ENCODE measurements around the gene POLR1B.
"Not testable (repeated sequence)": the region's sequence is repeated elsewhere in the genome, so short reads cannot be mapped to it uniquely, and the experiment has no call there.

POLR1B gene

DNA sequence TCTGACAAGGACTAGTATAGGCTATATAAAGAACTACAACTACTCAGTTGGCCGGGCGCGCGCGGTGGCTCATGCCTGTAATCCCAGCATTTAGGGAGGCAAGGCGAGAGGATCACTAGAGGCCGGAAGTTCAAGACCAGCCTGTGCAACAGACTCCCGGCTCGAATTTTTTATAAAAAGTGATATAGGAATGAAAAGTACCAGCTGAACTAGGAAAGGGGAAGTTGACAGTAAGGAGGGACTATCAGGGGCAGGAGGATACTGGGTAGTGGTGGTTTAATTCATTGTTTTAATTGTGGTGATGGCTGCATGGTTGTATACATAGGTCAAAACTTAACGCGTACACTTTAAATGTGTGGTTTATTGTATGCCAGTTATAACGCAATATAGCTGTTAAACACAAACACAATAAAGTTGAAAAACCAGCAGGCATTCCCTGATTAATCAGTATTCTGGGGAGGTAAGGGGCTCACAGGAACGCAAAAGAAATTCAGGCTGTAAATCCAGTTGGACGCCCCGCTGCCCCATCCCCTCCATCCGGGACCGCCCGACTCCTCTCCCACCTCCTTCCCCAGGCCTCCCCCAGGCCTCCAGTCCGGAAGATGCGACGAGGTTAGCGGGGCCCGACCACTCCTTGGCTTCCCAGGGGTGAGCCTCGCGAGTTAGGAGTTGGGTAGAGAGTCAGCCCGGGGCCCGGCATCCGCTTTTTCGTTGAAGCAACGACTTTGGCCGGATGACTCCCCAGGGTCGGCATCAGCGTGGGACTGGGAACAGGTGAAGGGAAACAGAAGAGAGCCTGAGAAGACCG, 746 bp upstream of the POLR1B start:
- DNase-seq, result peak; percentile 46

DNA sequence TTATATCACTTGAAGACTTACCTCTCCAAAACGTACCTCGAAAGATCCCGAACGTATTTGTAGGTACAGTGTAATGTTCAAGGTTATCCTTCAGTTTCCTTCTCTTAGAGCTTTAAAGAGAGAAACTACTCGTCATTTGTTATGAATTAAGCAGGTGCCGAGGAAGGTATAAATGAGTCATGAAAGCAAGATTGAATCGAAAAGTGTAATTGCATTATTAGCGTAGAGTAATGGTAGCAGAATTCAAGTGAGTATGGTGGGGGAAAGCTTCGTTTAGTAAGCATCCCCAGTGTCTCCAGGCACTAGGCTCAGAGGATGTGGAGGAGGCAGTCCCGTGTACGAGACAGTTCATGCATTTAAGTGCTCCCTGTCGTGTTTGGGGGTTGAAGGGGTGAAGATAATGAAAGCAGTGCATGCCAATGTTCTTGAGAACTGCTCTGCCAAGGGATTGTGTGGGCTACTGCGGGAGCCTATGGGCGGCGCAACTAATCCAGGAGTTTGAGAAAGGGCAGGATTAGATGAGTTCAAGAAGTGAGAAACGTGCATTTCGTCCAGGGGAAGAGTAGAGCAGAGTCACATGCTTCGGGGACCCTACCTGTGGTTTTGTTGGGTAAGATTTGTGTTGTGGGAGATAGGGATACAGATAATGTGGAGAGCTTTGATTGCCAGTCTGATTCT, 858 bp downstream of the POLR1B start:
- DNase-seq, result no peak

DNA sequence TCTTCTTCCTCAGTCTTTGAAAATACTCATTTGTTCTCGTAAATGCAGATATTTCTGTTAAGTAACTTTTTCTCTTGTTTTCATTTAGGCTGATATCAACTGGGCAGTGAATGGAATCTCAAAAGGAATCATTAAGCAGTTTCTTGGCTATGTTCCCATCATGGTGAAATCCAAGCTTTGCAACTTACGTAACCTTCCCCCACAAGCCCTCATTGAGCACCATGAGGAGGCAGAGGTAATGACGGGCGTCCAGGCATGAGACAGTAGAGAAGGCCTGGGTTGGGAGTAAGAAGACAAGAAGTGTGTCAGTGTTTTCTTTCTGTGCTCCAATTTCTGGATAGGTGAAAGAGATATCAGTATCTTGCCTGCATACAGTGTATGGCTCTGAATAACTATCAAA, 5.1 kb downstream of the POLR1B start:
- DNase-seq, result no peak

DNA sequence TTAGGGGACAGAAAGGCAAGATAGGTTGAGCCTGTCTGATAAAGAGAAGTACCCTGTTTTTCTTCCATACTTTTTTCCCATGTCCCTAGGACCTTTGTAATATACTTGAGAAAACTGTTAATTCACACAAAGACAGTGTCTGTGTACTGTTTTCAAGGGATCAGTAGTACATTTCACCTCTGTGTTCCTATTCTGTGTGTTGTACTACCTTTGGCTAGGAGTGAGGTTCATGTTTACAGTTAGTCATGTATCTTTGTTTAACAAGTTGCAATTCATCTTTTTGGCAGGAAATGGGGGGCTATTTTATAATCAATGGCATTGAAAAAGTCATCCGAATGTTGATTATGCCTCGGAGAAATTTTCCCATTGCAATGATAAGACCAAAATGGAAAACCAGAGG, 6.7 kb downstream of the POLR1B start:
- no peak for DNase-seq

DNA sequence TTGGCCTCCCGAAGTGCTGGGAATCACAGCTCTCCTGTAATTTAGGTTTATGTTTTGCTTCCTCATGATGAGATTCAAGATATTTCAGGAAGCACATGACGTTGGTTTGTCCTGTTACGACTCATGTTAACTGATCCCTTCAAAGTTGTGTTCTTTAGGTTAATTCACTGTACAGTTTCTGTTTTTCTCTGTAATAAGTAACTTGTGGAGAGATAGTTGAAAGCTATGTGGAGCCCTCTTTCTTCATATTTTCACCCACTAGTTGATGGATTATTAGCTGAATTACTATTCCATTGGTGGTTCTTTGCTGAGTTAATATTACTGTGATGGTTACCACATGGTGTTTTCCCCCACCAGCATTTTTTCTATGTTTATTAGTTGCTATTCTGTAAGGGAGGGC, 23.8 kb downstream of the POLR1B start:
- DNase-seq, result no peak

DNA sequence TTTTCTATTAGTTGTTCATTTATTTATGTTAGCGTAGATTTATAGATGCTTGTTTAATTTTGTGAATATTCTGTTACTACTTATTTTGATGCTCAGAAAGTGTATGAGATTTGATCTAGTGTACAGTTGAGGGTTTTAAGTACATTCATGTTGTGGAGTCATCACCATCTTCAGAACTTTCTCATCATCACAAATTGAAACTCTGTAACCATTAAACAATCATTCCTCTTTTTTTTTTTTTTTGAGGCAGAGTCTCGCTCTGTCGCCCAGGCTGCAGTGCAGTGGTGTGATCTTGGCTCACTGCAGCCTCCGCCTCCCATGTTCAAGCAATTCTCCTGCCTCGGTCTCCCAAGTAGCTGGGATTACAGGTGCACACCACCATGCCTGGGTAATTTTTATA, 24.2 kb downstream of the POLR1B start:
- not testable (repeated sequence) for DNase-seq

DNA sequence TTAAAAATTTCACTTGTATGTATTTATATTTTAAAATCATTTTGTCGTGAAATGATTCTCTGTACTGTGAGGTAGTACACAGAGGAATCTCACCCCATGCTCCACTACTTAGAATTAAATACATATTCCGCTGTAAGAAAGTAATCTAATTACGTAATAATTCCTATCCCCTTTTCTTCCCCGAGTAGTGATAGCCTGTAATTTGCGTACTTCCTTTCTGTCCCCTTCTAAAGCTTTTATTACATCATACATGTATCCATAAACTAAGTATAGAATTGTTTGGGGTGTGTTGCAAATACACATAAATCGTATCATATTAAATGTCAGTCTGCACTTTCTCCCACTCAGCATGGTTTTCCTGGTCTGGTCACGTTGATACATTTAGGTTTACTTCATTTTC, 29.7 kb downstream of the POLR1B start:
- no peak for DNase-seq

DNA sequence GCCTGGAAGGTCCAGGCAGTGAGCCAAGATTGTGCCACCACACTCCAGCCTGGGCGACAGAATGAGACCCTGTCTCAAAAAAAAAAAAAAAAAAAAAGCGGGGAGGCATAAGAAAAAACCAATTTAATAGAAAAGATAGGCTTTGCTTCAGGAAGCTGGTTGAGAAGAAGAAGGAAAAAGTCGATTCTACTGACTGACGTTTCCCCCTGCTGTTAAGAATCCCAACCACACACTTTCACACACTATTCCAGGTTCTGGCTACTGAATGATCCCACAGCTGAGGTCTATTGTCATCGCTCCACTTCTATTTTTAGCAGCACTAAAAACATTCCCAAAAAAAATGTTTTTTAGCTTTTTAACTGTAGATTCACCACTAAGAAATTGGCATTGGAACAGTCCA, 35.5 kb downstream of the POLR1B start:
- DNase-seq, result no peak

DNA sequence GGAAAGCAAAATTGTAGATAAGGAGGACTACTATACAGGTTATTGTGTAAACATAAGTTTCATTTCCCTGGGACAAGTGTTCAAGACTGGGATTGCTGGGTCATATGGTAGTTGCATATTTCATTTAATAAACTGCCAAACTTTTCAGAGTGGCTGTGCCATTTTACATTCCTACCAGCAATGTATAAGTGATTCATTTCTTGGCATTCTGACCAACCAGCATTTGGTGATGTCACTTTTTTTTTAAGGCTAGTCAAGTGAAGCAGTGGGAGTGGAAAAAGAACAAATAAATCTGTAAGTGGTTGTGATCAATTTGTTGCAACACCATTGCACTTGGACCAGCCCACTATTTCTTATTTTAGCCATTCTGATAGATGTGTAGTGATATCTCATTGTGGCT, 37.0 kb downstream of the POLR1B start:
- DNase-seq, result no peak

DNA sequence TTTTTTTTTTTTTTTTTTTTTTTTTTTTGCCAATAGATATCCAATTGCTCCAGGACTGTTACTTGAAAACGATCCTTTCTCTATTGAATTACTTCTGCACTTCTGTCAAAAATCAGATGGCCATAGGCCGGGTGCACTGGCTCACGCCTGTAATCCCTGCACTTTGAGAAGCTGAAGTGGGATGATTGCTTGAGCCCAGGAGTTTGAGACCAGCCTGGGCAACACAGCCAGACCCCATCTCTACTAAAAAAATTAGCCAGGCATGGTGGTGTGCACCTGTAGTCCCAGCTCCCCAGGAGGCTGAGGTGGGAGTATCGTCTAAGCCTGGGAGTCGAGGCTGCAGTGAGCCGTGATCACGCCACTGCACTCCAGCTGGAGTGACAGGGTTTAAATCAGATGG, 37.8 kb downstream of the POLR1B start:
- no peak for DNase-seq

DNA sequence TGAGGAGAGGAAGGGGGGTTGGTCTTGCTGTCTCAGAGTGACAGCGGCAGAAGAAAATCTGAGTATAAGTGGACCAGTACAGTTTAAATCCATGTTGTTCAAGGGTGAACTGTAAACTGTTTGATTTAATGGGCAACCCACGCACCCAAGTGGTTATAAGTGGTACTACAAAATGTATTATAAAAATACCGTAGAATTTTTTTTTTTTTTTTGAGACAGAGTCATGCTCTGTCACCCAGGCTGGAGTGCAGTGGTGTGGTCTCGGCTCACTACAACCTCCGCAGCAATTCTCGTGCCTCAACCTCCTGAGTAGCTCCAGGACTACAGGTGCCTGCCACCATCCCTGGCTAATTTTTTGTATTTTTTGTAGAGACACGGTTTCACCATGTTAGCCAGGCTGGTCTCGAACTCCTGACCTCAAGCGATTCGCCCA, 40.1 kb downstream of the POLR1B start:
- no peak for DNase-seq

DNA sequence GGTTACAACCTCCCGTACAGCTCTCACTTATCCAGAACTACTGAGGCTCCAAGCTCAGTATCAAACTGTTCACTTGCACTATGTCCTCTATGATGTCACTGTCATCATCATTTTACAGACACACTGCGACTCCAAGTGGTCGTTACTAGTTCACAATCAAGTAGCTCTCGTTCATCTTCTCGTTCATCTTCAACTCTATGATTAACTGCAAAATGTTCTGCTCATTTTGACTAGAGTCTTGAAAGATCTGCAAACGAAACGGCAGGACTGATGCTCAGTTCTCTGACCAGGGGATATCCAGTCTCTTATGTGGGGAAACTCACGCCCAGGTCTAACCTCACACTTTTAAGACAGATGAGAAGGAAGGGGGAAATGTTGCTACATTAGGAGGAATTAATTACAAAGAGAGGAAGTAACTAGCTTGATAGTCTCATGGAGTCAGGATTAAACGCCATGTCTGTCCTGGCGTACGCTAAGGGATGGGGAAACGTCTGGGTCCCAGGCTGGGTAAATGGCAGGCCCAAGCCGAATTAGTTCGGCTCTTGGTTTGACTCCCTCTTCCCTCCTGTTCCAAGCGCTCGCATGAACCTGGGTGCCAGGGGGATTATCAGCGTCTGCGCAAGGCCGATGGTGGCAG, 41.4 kb downstream of the POLR1B start:
- DNase-seq, result peak; percentile 18

DNA sequence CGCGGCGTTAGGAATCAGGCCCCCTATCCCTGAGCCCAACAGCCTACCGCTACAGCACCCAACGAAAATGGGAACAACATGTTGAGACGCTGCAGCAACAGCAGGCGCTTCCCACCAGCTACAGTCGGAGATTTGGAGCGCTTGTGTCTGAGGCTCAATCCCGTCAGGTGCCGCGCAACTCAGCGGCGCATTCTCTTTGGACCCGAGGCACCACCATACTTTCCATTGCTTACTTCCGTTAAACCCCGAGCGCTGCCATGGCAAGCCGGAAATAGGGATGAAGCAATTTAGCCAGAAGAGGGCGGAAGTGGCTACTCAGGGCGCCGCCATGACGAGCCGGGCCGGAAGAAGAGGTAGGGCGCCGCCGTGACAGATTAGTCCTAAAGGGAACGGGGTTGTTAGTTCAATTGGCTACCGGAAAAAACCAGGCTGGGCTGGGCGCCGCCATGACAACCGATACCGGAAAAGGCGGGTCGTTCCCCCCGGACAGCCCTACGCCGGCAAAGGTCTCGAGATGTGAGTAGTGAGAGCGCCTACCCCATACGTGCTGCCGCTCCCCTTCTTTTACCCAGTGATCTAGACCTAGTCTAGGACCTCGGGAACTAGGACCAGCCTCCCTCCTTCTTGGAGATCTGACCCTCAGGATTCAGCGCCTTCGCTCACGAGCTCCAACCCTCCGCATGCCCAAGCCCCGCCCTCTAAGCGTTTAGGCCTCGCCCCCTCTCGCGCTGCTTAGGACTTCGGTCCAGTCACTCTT, 42.0 kb downstream of the POLR1B start, which contains the start of gene CHCHD5:
CHCHD5 (plus strand) TSS at position 476 of the 757 bp plus-strand sequence; CDS start at position 515, 39 bp downstream.
- peak; percentile 94 for DNase-seq

DNA sequence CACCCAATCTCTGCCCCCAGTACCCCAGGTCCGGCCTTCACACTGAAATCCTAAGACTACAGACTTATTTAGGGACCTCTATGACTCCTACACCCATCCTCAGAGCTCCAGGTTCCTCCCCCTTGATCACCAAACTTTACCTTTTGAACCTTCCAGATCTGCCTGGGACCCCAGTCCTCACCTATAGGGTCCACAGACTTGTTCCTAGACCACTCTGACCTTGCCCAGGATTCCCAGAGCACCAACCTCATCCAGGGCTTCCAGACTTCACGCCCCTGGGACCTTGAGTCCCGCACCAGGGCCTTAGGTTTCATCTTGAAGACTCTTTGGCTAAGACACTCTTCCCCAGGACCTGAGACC, 42.6 kb downstream of the POLR1B start:
- no peak for DNase-seq

DNA sequence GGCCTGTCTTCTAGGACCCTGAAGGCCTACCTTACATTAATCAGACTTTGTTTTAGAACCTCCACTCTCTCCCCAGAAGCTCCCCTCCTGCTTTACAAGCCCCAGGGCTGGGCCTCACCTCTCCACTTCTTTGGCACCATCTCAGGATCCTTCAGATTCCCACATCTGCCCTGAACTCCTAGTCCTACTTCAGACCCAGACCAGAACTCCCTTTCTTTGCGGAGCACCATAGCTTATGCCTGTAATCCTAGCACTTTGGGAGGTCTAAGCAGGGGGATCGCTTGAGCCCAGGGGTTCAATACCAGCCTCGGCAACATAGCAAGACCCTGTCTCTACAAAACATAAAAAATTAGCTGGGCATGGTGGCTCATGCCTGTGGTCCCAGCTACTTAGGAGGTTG, 43.1 kb downstream of the POLR1B start:
- DNase-seq, result no peak

DNA sequence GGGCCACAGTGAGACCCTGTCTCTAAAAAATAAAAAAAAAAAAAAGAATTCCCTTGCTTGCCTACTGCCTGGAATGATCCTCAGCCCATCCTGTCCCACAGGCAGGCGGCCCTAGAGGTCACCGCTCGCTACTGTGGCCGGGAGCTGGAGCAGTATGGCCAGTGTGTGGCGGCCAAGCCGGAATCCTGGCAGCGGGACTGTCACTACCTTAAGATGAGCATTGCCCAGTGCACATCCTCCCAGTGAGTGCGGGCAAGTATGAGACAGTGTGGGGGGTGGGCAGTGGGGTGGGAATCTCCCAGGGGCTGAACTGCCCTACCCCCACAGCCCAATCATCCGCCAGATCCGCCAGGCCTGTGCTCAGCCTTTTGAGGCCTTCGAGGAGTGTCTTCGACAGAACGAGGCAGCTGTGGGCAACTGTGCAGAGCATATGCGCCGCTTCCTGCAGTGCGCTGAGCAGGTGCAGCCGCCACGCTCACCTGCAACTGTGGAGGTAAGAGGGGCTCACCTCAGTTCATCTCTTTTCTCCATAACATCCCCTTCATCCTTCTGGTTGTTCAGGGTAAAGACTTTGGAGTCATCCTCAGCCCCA, 43.7 kb downstream of the POLR1B start:
- no peak for DNase-seq

DNA sequence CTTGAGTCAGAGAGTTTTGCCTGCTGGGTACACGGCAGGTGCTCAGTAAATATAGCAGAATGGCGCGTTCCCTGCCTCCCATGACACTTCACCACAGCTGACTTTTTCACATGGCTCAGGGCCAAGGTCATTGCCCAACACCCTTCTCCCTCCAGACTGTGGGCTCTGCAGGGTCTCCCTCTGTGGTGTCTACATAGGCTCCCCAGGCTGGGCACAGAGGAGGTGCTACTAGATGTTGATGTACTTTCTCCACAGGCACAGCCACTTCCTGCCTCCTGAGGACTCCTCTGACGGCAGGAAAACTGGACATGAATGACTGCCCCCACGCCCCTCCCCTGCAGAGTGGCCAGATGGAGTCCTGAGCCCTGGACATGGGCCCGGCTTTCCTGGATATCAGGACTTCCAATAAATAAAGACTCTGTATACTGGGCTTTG, 46.4 kb downstream of the POLR1B start:
- DNase-seq, result no peak

DNA sequence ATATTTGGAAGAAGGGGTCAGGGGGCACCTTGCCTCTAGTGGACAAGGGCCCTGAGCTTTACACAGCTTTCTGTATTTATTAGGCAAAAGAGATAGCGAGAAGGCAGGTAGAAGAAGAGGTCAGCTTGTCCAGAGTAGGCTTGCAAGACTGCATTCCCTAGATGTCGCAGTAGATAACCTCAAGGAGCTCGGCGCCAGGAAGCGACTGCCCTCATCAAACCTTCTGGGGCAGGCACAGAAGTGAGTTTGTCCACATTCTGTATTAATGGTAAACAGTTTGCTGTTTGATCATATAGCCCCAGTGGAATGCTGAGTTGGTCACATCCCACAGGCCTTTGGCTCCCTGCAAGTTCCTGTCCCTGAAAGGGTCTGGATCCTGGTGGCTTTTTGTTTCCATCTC, 49.1 kb downstream of the POLR1B start:
- DNase-seq, result no peak

DNA sequence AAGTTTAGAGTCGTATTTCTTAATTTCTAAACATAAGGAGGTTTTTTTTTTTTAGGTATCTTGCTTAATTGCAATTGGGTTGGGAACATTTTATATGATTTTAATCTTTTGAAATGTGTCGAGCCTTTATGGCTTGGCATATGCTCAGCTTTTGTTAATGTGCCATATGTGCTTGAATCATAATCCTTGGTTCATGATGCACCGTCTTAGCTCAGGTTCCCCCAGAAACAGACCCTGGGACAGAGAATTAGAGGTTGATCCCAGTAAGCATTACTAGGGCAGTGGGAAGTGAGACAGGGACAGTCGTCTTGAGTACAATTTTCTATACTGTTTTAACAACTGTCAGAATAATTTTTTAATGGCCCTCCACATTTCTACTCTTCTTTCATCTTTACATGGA, 51.5 kb downstream of the POLR1B start:
- DNase-seq, result no peak

DNA sequence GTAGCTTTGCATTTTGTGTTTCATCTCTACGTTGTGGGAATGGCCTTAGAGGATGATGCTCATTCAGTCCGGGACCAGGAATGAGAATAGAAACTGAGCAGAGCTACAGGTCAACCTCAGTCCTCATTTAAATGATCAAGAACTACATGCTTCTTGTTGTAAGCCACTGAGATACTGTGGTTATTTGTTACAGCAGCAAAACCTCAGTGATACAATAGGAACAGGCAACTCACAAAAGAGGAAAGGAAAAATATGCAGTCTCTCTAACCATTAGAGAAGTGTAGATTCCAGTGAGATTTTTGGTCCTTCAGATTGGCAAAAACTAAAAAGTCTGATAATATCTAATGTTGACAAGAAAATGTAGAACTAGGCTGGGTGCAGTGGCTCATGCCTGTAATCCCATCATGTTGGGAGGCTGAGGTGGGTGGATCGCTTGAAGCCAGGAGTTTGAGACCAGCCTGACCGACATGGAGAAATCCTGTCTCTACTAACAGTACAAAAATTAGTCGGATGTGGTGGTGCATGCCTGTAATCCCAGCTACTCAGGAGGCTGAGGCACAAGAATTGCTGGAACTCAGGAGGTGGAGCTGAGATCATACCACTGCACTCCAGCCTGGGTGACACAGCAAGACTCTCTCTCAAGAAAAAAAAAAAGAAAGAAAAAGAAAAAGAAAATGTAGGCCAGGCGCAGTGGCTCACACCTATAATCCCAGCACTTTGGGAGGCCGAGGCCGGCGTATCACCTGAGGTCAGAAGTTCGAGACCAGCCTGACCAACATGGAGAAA, 55.5 kb downstream of the POLR1B start:
- no peak for DNase-seq

DNA sequence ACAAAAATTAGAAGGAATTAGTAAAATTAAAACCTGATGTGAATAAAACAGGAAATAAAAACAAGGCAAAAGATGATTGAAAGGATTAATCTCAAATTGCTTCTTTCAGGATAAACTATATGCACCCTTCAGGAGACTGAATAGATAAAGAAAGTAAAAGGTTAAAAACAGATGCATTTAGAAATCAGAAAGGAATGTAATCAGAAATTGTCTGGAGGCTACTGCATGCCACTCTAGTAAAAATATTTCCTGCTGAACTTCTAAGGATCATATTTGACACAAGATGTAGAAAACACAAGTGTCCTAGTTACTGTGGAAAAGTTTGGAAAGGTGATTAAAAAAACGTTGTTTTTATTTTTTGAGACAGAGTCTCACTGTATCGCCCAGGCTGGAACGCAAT, 58.4 kb downstream of the POLR1B start:
- DNase-seq, result no peak

DNA sequence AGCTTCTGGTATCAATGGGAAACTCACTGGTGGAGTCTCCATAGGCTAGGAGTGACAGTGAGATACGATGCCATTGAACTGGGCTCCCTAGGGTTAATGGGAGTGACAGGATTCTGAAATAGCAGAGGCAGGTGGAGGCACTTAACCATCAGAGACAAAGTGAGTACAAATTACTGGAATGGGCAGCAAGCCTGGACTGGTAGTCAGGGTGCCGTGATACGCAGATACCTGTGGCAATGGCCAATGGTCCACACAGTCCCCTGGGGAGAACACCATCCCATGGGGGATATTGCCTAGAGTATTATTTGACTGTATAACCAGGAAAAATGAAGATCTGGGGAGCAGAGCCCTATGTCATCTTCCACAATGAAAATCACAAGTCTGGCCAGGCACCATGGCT, 59.5 kb downstream of the POLR1B start:
- no peak for DNase-seq

Measured in SIG-M5 (cell line).